Activated T-helper 1 cell treated with anti-CD3 and anti-CD28 coated beads, Interleukin-2, amount 50 U/mL, for 16 hours (primary cell): Measurements from ENCODE around the gene FBXO7.
"Not testable (repeated sequence)": the region's sequence is repeated elsewhere in the genome, so short reads cannot be mapped to it uniquely, and the experiment has no call there.

Experiments used
- DNase-seq, 2 donors: peaks; one replicate each; pipeline ENCODE4 v3.0.0-alpha.2; 2020; ENCODE audit warnings: low read depth in 1 of 2, low spot score in 1 of 2

FBXO7 gene

GRCh38 chr22:32474635-32475467 is at the start of gene FBXO7:
FBXO7 (plus strand) TSS chr22:32474811; CDS start chr22:32475003, 192 bp downstream.
- DNase-seq: peak; percentile 69 to 79

DNA sequence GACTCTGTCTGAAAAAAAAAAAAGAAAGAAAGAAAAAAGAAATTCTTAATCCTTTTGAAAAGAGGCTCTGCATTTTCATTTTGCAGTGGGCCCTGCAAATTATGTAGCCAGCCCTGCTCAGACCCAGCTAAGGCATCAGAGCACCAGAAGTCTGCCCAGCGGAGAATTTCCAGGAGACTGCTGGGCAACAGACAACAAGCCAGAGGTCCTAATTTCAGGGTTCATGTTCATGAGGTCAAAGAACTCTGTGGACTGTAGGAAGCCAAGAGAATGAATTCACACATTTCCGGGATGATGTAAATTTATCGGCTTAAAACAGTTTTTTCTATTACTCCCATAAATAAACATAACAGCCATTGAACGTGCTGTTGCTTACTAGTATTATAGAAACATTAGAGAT is 47.7 kb upstream of the FBXO7 start:
- DNase-seq: no peak

- no peak for DNase-seq
Measured at GRCh38 chr22:32430352-32430751, 44.3 kb upstream of the FBXO7 start.

DNA sequence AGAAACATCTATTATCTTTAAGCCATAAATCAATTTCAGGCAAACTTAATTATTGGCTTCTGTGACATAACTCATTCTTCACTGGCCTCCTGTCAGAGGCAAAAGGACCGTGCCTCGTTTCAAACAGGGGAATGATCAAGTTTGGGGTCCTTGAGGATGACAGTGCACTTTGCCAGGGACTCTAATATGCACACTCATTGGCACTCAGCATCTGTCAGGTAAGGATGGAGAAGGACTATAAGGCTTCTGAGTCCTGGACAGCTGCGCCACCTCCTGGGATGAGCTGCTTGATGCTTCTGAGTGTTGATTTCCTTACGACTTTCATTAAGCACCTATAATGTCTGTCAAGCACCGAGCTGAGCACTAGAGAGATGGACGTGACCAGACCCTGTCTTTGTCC is 30.5 kb upstream of the FBXO7 start:
- DNase-seq: no peak

DNA sequence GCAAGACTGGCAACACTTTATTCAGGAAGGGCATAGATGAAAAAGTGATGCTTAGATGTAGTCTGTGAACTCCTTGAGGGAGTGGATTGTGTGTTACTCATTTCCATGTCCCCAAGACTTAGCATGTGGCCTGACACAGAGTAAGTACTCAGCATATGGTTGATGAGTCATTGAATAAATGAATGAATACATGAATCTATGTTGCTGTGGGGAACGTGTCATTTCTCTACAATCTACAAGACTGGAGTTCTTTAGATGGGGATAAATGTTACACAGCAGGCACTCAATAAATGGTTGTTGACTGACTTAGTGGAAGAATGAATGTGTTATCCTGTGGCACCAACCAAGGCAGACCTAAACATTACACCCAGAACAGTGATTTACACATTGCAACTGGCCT is 28.3 kb upstream of the FBXO7 start:
- no peak for DNase-seq

DNA sequence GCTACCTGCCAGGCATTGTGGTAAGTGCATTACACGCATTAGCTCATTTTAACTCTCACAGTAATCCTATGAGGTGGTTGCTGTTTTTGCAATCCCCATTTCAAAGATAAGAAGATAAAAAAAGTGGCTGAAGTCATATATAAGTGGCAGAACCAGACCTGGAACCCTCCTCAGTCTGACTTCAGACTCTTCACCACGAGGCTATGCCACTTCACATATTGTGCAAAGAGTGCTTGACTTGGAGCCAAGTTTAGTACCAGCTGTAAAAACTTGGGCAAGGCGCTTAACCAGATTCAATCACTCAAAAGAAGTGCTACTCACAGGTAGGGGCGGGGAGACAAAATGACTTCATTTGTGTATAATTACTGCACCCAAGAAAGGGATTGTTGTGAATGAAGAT is 25.6 kb upstream of the FBXO7 start:
- no peak for DNase-seq

GRCh38 chr22:32457031-32457430 is 17.6 kb upstream of the FBXO7 start:
- no peak for DNase-seq

DNA sequence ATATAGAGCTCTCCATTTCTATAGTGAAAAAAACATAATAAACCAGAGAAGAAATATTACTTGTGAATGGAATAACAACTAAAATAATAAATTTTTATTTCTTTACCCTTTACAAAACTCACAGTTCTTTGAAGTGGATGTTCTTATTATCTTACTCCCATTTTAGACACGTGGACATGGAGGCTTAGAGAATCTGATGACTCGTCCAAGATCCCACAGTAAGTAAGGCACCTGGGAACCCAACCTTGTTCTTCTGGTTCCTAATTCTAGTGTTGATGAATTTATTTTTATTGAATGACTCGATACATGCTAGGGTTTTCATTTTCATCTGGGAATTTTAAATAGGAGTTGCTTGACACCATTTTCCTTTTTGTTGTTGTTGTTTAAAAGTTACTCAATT is 12.2 kb upstream of the FBXO7 start:
- DNase-seq: no peak

GRCh38 chr22:32465661-32466060 is 8.9 kb upstream of the FBXO7 start:
- DNase-seq: no peak

GRCh38 chr22:32466496-32466895 is 8.1 kb upstream of the FBXO7 start:
- DNase-seq: no peak

GRCh38 chr22:32469799-32470212 is 4.8 kb upstream of the FBXO7 start:
- no peak for DNase-seq

- DNase-seq: peak in 1 of 2 donors; percentile 4
Measured at GRCh38 chr22:32473388-32473952, 1.1 kb upstream of the FBXO7 start.

- DNase-seq: peak in 1 of 2 donors; percentile 6
Measured at GRCh38 chr22:32475468-32476010, 928 bp downstream of the FBXO7 start.

GRCh38 chr22:32476281-32477195 is 1.9 kb downstream of the FBXO7 start:
- DNase-seq: no peak

DNA sequence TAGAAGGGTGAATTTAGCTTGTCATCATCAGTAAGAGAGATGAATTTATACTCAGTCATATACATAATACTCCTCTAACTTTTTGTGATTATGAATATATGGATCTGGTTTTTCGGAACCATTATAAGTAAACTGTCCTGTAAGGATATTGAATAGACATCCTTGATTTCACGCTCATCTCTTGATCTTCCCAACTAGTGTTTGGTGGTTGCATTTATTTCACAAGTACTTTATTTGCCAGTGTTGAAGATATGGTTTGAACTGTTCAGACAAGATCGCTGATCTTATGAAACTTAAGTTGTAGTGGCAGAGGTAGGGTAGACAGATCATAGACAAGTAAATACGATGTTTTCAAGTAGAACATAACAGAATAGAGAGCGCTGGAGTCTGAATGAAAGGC is 3.0 kb downstream of the FBXO7 start:
- DNase-seq: no peak

DNA sequence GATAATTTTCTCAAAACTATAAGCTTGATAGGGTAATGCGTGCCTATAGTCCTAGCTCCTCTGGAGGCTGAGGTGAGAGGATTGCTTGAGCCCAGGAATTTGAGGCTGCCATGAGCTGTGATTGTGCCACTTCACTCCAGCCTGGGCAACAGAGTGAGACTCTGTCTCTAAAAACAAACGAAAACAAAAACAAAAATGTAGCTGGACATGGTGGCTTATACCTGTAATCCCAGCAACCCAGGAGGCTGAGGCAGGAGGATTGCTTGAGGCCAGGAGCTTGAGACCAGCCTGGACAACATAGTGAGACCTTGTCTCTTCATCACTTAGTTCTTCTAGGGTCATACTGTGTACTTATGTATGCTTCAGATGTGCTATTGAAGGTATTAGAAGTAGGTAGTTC is 3.9 kb downstream of the FBXO7 start:
- not testable (repeated sequence) for DNase-seq

DNA sequence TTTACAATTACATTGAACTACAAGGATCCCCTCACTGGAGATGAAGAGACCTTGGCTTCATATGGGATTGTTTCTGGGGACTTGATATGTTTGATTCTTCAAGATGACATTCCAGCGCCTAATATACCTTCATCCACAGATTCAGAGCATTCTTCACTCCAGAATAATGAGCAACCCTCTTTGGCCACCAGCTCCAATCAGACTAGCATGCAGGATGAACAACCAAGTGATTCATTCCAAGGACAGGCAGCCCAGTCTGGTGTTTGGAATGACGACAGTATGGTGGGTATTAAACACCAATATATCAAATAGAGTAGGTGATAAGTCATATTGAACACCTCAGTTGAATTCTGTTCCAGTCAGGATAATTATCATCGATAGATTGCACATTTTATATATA is 4.4 kb downstream of the FBXO7 start:
- no peak for DNase-seq

- DNase-seq: no peak
Measured at GRCh38 chr22:32480238-32480637, 5.6 kb downstream of the FBXO7 start.

DNA sequence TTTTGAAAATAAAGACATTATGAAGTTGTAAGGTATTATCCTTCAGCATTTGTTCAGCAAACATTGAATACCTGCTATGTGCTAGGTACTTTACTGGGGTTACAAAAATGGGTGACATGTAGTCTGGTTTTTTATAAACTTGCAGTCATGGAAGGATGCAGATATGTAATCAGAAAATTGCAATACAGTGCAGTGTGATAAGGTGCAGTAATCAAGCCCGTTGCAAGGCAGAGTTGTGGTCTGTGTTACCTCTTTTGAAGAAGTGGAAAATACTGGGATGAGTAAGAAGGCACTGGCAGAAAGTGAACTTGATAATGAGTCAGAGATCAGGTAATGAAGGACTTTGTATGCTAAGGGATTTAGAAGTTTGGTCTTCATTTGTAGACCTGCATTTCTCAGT is 8.1 kb downstream of the FBXO7 start:
- DNase-seq: no peak

- no peak for DNase-seq
Measured at GRCh38 chr22:32486656-32487390, 12.2 kb downstream of the FBXO7 start.

GRCh38 chr22:32487461-32487860 is 12.8 kb downstream of the FBXO7 start:
- DNase-seq: no peak
